ENCODE data around the gene LRRC4C.

LRRC4C gene

DNA sequence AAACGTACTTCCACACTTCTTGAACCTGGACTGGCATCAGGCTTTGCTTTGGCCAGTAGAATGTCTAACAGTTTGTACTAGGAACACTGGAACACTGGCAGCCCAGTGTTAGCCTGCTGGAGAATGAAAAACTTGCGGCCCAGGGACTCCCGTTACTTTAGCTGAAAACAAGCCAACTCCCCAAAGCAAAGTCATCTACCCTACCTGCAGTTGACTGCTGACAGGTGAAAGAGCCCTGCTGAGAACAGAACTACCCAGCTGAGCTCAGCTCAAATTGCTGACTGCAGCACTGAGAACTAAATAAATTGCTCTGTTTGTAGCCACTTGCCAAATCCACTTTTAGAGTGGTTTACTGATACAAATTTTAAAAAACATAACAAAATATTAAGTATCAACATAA lies 342.5 kb downstream of the LRRC4C start:
- DNase-seq (ENCODE audit: low read depth): no peak

DNA sequence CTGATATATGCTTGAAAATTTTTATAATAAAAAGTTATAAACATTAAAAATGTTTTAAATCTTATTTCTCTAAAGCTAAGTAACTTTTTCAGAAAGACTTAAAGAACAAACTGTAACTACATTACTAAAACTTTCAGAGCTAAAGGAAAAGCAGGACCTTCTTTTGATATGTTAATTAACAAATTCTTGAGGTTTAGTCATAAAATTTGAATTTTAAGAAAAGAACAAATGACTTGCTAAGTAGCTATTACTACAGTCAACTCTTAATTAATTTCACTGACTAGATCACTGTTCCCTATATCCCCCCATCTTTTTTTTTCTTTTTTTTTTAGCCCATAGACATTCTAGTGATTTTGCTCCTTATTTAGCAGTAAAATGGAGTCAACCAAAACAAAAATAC lies 344.4 kb downstream of the LRRC4C start:
- DNase-seq (ENCODE audit: low read depth): no peak

DNA sequence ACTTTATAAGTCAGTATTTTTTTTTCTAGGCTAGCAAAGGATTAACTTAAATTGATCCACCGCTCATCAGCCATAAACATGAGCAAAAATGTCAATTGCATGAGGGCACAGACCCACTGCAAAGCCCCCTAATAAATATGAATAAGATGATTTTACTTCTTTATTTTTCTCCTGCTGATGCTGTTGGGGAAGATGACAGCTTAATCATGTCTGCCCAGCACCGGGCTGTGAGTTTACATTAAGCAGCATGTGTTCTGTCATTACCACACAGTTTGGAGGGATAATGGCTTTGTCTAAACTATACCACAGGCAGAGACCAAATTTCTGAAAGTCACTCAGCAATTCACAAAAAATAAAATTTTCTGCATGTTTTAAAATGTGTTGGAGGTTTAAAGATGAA lies 346.3 kb downstream of the LRRC4C start:
- DNase-seq (ENCODE audit: low read depth): no peak

GRCh38 chr11:41110527-41110926 lies 348.9 kb downstream of the LRRC4C start:
- DNase-seq (ENCODE audit: low read depth): no peak

- no peak for DNase-seq (ENCODE audit: low read depth)
These were observed 357.0 kb downstream of the LRRC4C start for GRCh38 chr11:41102471-41102870.

DNA sequence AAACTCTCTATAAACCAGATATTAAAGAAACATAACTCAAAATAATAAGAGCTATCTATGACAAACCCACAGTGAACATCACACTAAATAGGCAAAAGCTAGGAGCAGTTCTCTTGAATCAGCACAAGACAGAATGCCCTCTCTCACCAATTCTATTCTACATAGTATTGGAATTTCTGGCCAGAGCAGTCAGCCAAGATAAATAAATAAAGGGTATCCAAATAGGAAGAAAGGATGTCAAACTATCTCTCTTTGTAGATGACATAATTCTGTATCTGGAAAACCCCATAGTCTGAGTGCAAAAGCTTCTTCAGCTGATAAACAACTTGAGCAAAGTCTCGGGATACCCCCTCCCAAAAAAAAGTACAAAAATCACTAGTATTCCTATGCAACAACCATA lies 359.8 kb downstream of the LRRC4C start:
- no peak for DNase-seq (ENCODE audit: low read depth)

DNA sequence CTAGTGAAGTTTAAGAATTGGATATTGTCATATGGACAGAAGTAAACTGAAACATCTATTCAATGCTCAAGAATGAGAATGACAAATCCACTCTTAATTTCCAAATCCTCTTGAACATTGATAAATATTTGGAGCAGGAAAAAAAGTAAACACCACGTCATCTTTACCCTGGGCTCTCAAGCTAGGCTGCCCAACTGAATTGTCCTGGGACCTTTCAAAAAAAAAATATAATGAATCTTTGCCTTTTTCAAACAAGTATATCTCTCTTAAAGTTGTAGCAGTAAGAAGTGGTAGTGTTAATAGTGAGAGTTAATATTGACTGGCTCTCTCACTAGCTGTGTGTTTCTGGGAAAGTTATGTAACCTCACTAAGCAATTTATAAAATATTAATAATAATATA lies 374.3 kb downstream of the LRRC4C start:
- no peak for DNase-seq (ENCODE audit: low read depth)

- no peak for DNase-seq (ENCODE audit: low read depth)
These were observed 377.6 kb downstream of the LRRC4C start for GRCh38 chr11:41081756-41082285.

- DNase-seq (ENCODE audit: low read depth): no peak
These were observed 385.1 kb downstream of the LRRC4C start for GRCh38 chr11:41074318-41074717.

GRCh38 chr11:41065432-41065831 lies 394.0 kb downstream of the LRRC4C start:
- DNase-seq (ENCODE audit: low read depth): no peak

GRCh38 chr11:41058138-41058537 lies 401.3 kb downstream of the LRRC4C start:
- no peak for DNase-seq (ENCODE audit: low read depth)

- DNase-seq (ENCODE audit: low read depth): no peak
These were observed 402.4 kb downstream of the LRRC4C start for GRCh38 chr11:41056892-41057569.

- DNase-seq (ENCODE audit: low read depth): no peak
These were observed 405.6 kb downstream of the LRRC4C start for GRCh38 chr11:41053894-41054293.

DNA sequence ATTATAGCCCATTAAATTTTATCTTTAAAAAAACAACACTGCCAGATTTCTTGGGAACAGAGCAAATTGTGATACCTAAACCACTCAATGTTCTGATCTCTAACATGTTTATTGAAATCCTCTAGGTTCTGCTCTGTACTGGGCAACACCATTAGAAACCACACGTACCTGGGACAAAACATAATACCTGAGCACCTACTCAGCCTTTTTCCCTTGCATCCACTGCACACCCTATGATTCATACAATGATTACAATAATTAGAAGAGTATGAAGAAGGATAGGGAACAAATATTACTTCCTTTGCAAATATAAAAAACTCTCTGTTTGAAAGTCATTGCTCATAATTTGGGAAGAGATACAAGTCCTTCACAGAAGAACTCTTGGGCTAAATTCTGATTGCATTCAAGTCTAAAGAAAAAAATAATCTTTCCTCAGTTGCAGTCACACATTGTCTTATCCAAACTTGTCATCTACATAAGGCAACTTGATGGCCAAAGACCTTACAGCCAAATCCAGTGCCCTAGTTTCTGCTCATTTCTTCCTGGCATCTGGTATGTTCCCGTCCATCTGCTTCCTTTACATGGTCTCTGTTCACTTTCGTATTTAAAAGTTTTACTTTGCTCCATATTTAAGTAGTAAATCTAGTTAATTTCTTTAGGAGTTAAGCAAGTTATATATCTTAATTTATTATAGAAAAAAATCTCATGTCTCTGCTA lies 407.4 kb downstream of the LRRC4C start:
- DNase-seq (ENCODE audit: low read depth): no peak

DNA sequence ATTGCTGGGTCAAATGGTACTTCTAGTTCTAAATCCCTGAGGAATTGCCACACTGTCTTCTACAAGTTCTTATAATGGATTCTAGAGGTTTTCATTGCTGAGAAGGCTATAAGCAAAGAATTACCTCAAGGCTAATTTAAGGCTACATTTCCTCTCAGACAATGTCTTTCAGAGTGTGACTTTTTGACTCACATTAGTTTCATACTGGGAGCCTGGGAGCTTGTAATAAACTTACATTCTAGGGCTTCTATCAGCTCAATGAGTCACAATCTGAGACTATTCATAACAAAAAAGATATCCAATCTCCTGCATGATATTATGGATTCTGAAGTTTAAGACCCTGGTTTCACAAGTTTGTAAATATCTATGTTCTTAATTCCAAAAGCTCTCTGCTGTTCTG lies 408.7 kb downstream of the LRRC4C start:
- DNase-seq (ENCODE audit: low read depth): no peak

- DNase-seq (ENCODE audit: low read depth): no peak
These were observed 412.2 kb downstream of the LRRC4C start for GRCh38 chr11:41047229-41047628.

- DNase-seq (ENCODE audit: low read depth): no peak
These were observed 414.2 kb downstream of the LRRC4C start for GRCh38 chr11:41045266-41045665.

DNA sequence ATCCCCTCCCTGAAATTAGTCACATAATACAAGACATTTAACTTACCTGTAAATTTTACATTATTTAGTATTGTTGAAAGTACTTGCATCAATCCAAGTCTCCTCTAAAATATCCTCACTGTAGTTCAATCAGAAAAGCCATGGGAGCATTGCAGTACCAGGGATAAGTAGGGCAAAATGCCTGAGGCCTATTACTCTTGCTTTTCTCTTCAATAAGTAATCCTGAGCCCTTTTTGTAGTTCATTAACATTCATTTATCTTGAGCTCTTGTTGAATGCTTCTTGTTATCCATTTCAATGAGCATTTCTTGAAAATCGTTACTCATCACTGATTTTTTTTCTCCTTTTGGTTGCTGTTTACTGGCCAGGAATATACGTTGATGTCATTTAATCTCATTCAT lies 414.7 kb downstream of the LRRC4C start:
- DNase-seq (ENCODE audit: low read depth): no peak

GRCh38 chr11:41042688-41043087 lies 416.8 kb downstream of the LRRC4C start:
- no peak for DNase-seq (ENCODE audit: low read depth)

DNA sequence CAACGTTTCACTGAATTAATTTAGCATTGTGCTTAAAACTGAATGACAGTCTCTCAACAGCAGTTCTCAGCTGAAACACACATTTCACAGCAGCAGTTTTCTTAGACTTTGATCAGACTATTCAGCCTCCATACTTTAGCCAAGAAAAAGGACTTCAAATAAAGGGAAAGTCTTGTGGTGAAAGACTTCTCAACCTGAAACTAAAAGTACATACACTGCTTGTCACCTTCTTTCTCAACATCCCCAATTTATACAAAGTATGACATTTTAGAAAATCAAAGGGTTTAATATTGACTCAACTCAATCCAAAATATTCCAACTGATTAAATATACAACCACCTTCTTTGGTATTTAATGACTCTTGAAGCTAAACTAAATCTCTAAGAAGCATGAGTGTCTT lies 419.0 kb downstream of the LRRC4C start:
- no peak for DNase-seq (ENCODE audit: low read depth)

- no peak for DNase-seq (ENCODE audit: low read depth)
These were observed 419.9 kb downstream of the LRRC4C start for GRCh38 chr11:41039592-41039991.

DNA sequence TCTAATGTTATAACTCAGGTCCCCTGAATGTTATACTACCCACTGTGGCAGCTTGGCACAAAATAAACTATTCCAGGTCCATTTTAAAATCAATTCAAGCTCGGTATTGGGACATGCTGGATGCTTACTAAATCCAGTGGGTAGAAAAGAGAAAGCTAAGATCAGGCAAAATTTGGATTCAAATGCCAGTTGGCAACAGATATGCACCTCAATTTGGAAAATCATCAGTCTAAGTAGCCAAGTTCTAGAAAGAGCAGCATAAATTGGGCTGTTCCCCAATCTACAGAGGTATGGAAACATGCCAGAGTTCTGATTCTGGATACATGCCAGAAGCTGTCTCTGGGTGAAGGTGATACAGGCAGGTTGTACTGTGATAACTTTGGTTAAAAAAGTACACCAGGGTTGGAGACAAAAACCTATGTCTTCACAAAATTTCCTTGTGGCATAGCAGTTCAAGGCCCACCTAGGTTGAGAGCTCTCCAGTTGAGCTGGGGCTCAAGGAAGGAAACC lies 427.8 kb downstream of the LRRC4C start:
- DNase-seq (ENCODE audit: low read depth): no peak

DNA sequence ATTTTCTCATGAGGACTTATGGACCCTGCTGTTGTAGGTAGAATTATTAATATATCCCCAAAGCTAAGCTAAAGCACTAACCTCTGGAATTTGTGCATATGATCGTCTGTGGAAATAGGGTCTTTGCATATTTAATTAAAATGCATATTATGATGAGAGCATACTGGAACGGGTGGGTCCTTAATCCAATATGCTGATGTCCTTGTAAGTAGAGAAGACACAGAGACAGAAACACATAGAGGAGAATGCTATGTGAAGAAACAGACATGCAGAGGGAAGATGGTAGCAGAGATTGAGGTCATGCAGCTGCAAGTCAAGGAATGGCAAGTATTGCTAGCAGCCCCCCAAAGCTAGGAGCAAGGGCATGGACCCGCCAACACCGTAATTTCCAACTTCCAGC lies 439.2 kb downstream of the LRRC4C start:
- no peak for DNase-seq (ENCODE audit: low read depth)
